Measurements from ENCODE around the gene TPST2. TPM values are rescaled to one million over a fixed set of nuclear protein-coding genes. Genes with fewer than 3 reads are reported as not detected.

TPST2 gene
- total and polyA plus RNA-seq, 9 of the 15 experiments (the other 6 are each of a cell fraction or from before 2014, with no cell fraction given) = 14.2 to 123 (median 60.1) TPM

- intact Hi-C loops (cut with micrococcal nuclease) = no loop called here
- ChIA-PET CTCF (ENCODE audit: low intra/inter-chr PET ratio) (no interaction called here), POLR2A (no interaction called here)
- no peak overlapping the region for H3K4me3 ChIP-seq
- peaks cover 4 to 8% of the 10 kb centered on the region in 2 experiments; a peak in 3 of 5 replicates for H3K4me1 ChIP-seq (replicated peaks in 1 of 2; ENCODE audit: control insufficient read depth in 2 of 2, insufficient read depth in 2 of 2, low read length in 2 of 2)
- FAIRE-seq (no peak), ATAC-seq (no peak), DNase-seq (ENCODE audit: extremely low read depth in 1 of 4, low spot score in 3 of 4) (no peak)
- H3K9me1 ChIP-seq (ENCODE audit: control insufficient read depth, insufficient read depth, low read length) = no peaks in the 10 kb centered on the region
- TF ChIP-seq ZNF79 (CRISPR knock-in tag; IDR thresholded peaks at IDR 0.05; ENCODE audit: low read depth) = no peak
- TF ChIP-seq EP300 (IDR thresholded peaks at IDR 0.05; ENCODE audit: low read length) = no peak
- TF ChIP-seq CXXC5 (CRISPR knock-in tag; IDR thresholded peaks at IDR 0.05) = no peak
- no peak for TF ChIP-seq RBM39 (optimal IDR thresholded peaks at IDR 0.05; ENCODE audit: low read depth, low read length)
- TF ChIP-seq ZNF644 (tag; IDR thresholded peaks at IDR 0.05; ENCODE audit: low read depth) = no peak
- TF ChIP-seq ZNF717 (CRISPR knock-in tag; IDR thresholded peaks at IDR 0.05) = no peak
- TF ChIP-seq TEAD2 (tag; IDR thresholded peaks at IDR 0.05) = no peak
- no peak for TF ChIP-seq ERF (CRISPR knock-in tag; IDR thresholded peaks at IDR 0.05)
- TF ChIP-seq THAP12 (CRISPR knock-in tag; IDR thresholded peaks at IDR 0.05) = no peak
- TF ChIP-seq MAFK (IDR thresholded peaks at IDR 0.05; ENCODE audit: low read length) = no peak
- TF ChIP-seq ARID4B (CRISPR knock-in tag; IDR thresholded peaks at IDR 0.05) = no peak
- no peak for TF ChIP-seq ZNF280A (IDR thresholded peaks at IDR 0.05; ENCODE audit: low read depth, partially characterized antibody)
- TF ChIP-seq HDAC2 (IDR thresholded peaks at IDR 0.05) = no peak
- TF ChIP-seq ZNF384 (IDR thresholded peaks at IDR 0.05; ENCODE audit: low read depth, low read length) = no peak
- no peak overlapping the region for H3K4me2 ChIP-seq (ENCODE audit: insufficient read depth, low read length)
- BruUV-seq (replicated peaks) = no TSS peak
- H3K27ac ChIP-seq (ENCODE audit: extremely low read depth, low read depth, low read length) = no peak overlapping the region
- H3K27me3 ChIP-seq (ENCODE audit: control insufficient read depth in 2 of 2, insufficient read depth in 2 of 2, low read length in 2 of 2) = no peaks in the 10 kb centered on the region
- no peaks in the 10 kb centered on the region for H4K20me1 ChIP-seq (replicated peaks; ENCODE audit: control insufficient read depth, insufficient read depth, low read length)
- whole genome bisulfite sequencing (ENCODE audit: insufficient coverage, low coverage, missing lambda C conversion rate) = 54% methylated on average over 10 of the region's 11 CpGs
- no peak overlapping the region for H2AFZ ChIP-seq (ENCODE audit: low read depth, low read length)
- no peaks in the 10 kb centered on the region for H3K36me3 ChIP-seq (ENCODE audit: control insufficient read depth, insufficient read depth, low read length)
- no peaks in the 10 kb centered on the region for H3K9me3 ChIP-seq (replicated peaks; ENCODE audit: control insufficient read depth, insufficient read depth, low read depth, low read length)
- H3K79me2 ChIP-seq (ENCODE audit: control insufficient read depth, insufficient read depth, low read length) = no peaks in the 10 kb centered on the region
- in situ Hi-C loops (cut with MboI) = no loop called here
- H3K9ac ChIP-seq (ENCODE audit: insufficient read depth in 1 of 2, low read depth in 2 of 2, low read length in 2 of 2) = no peak overlapping the region
Observed at GRCh38 chr22:26599505-26599904, 9.6 kb upstream of the TPST2 start.
